ENCODE measurements around the gene SEC24D.
"Not testable (repeated sequence)": the region's sequence is repeated elsewhere in the genome, so short reads cannot be mapped to it uniquely, and the experiment has no call there.

SEC24D gene

GRCh38 chr4:118810991-118811764, 24.7 kb downstream of the SEC24D start:
- no peak for DNase-seq (ENCODE audit: low spot score)

- no peak for DNase-seq (ENCODE audit: low spot score)
Measured at GRCh38 chr4:118807659-118808058, 28.3 kb downstream of the SEC24D start.

- no peak for DNase-seq (ENCODE audit: low spot score)
Measured at GRCh38 chr4:118803253-118803652, 32.7 kb downstream of the SEC24D start.

- no peak for DNase-seq (ENCODE audit: low spot score)
Measured at GRCh38 chr4:118801895-118802575, 33.9 kb downstream of the SEC24D start.

GRCh38 chr4:118799231-118799942, 36.5 kb downstream of the SEC24D start:
- DNase-seq (ENCODE audit: low spot score): no peak

- no peak for DNase-seq (ENCODE audit: low spot score)
Measured at GRCh38 chr4:118798658-118799057, 37.3 kb downstream of the SEC24D start.

- DNase-seq (ENCODE audit: low spot score): no peak
Measured at GRCh38 chr4:118797558-118798142, 38.3 kb downstream of the SEC24D start.

- not testable (repeated sequence) for DNase-seq (ENCODE audit: low spot score)
Measured at GRCh38 chr4:118791690-118792446, 44.1 kb downstream of the SEC24D start.

- no peak for DNase-seq (ENCODE audit: low spot score)
Measured at GRCh38 chr4:118790544-118790943, 45.4 kb downstream of the SEC24D start.

GRCh38 chr4:118788911-118789310, 47.0 kb downstream of the SEC24D start:
- no peak for DNase-seq (ENCODE audit: low spot score)

GRCh38 chr4:118787844-118788380, 48.0 kb downstream of the SEC24D start:
- no peak for DNase-seq (ENCODE audit: low spot score)

GRCh38 chr4:118784776-118785175, 51.1 kb downstream of the SEC24D start:
- no peak for DNase-seq (ENCODE audit: low spot score)

- no peak for DNase-seq (ENCODE audit: low spot score)
Measured at GRCh38 chr4:118783887-118784286, 52.0 kb downstream of the SEC24D start.

- DNase-seq (ENCODE audit: low spot score): not testable (repeated sequence)
Measured at GRCh38 chr4:118782886-118783285, 53.0 kb downstream of the SEC24D start.

GRCh38 chr4:118777649-118778048, 58.3 kb downstream of the SEC24D start:
- not testable (repeated sequence) for DNase-seq (ENCODE audit: low spot score)

- not testable (repeated sequence) for DNase-seq (ENCODE audit: low spot score)
Measured at GRCh38 chr4:118776955-118777640, 58.8 kb downstream of the SEC24D start.

- no peak for DNase-seq (ENCODE audit: low spot score)
Measured at GRCh38 chr4:118776157-118776954, 59.6 kb downstream of the SEC24D start.

- DNase-seq (ENCODE audit: low spot score): no peak
Measured at GRCh38 chr4:118775405-118775804, 60.5 kb downstream of the SEC24D start.

- no peak for DNase-seq (ENCODE audit: low spot score)
Measured at GRCh38 chr4:118774989-118775388, 60.9 kb downstream of the SEC24D start.

- no peak for DNase-seq (ENCODE audit: low spot score)
Measured at GRCh38 chr4:118774321-118774720, 61.6 kb downstream of the SEC24D start.

Measured in COLO829 (cell line).